ENCODE results near the gene RER1.

Gene RER1

GRCh38 chr1:2354511-2355372 is 36.9 kb upstream of the RER1 start:
- no peak for DNase-seq

- DNase-seq = no peak
These were observed 36.0 kb upstream of the RER1 start for GRCh38 chr1:2355373-2356261.

GRCh38 chr1:2356401-2356800 is 35.2 kb upstream of the RER1 start:
- no peak for DNase-seq

GRCh38 chr1:2356911-2357845 is 34.5 kb upstream of the RER1 start:
- DNase-seq = no peak

GRCh38 chr1:2358072-2358471 is 33.6 kb upstream of the RER1 start:
- DNase-seq = no peak

DNA sequence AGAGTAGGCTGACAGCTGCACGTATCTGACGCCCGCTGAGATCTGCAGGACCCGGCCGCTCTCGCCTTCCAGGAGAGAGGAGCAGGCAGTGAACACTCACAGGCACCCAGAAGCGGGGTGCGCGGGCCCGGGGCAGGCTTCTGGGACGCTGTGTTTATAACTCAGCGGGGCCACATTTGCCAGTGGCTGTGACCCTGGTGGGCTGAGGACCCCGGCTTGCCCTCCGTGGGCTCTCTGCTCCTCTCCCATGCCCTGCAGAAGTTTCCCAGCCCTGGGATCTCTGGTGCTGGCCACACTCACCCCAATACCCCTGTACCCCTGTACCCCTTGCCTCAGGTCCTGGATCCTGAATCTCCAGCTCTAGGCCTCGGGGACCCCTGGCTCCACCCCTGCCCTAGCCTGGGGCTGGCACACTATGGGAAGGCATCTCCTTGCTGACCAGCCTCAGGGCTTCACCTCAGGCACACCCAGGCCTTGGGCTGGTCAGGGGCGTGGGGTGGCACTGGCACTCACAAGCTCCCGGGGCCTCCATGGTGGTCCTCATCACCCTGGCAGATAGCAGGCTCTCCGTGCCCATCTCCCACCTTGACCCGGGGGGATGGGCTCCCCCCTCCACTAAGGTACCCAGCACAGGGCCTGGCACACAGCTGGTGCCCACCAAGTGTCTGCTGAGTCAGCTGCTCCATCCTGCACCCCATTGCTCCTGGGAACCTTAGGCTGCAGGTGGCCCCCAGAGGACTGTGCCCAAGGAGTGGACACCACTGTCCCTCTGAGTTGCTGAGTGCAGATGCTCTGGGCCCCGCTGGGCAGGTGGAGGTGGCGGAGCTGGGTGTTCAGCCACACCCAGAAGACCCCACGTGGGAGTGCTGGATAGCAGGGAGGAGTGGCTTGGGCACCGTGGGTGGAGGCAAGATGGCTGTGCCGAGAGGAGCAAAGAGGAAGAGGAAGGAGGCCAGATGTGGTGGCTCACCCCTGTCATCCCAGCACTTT is 32.7 kb upstream of the RER1 start:
- no peak for DNase-seq

DNA sequence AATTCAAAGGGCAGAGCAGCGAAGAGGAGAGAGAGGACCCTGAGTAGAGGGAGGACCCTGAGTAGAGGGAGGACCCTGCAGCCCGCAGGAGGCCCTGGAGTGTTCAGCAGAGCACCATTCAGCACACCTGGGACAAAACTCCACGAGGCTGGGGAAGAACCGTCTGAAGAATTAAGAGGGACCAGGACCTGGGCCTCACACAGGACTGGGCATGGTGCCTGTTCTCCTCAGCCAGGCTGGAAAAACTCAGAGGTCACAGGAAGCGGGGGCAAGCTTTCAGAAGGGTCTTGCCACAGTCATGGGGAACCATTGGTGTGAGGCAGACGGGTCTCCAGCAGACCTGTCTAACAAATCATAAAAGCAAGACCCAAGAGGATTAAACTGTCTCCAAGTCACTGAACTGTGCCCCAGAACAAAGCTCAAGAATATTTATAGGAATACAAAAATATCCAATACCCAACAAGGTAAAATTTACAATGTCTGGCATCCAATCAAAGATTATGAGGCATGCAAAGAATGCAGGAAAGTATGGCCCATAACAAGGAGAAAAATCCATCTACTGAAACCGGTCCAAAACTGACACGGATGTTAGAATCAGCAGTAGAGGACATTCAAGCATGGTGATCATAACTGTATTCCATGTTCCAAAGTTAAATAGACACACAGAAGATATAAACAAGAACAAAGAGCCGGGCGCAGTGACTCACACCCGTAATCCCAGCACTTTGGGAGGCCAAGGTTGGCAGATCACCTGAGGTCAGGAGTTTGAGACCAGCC is 30.9 kb upstream of the RER1 start:
- DNase-seq = no peak

GRCh38 chr1:2363847-2364513 is 27.7 kb upstream of the RER1 start:
- DNase-seq = no peak

DNA sequence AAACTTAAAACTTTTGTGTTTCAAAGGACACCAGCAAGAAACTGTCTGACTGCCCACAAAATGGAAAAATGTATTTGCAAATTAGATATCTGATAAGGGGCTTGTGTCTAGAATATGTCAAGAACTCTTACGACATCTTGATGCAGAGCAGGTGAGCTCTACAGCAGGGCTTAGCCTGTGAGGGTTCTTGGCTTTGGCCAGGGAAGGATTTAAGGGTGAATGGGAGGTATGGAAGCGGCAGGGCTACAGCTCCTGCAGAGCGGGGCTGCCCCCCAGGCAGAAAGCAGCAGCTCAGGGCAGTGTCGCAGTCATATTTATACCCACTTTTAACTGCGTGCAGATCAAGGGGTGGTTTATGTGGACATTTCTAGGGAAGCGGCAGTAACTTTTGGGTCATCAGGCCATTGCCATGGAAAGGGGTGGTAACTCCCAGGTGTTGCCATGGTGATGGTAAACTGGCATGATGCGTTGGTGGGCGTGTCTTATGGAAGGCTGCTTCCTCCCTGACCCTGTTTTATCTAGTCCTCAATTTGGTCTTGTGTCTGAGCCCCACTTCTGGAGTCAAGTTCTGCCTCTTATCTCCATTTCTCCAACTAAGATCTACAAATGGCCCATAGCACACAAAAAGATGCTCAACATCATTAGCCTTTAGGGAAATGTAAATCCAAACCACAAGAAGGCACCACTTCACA is 23.4 kb upstream of the RER1 start:
- no peak for DNase-seq

DNA sequence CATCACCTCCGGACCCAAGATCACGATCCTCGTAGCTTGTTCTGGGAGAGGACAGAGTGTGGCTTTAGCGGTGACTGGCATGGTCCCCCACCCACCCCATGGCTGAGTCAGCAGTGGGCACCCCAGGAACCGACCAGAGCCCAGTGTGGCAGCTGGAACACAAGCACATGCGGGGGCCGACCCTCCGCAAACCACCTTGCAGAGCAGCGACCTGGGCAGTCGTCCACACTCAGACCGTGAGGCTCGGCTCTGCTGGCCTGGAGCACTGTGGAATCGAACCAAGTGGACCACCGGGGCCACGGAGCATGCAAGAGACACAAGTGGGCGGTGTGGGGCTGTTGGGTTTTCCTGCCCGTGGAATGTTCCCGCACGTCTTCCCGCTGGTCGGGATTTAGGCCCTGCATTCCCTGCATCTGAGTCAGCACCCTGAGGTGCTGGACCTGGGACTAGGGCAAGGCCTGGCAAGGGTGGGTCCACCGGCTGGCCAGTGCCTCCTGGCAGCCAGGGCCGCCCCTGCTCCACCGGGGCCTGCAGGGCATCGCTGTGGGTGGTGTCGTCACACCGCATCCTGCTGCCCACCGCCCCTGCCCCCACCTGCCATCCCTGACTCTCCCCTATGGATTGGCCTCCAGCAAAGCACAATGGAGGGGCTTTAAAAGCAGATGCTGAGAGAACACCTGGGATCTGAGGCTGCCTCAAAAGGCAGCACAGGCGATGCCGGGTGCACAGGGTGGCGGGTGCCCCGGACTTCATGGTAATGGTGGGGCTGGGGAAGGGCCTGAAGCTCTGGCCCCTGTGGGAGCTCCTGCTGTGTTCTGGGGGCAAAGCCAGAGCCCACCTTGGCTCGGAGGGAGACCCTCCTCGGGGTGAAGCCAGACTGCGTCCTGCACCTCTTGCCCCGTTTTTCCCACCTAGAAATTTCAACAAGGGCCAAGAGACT is 18.8 kb upstream of the RER1 start:
- no peak for DNase-seq

DNA sequence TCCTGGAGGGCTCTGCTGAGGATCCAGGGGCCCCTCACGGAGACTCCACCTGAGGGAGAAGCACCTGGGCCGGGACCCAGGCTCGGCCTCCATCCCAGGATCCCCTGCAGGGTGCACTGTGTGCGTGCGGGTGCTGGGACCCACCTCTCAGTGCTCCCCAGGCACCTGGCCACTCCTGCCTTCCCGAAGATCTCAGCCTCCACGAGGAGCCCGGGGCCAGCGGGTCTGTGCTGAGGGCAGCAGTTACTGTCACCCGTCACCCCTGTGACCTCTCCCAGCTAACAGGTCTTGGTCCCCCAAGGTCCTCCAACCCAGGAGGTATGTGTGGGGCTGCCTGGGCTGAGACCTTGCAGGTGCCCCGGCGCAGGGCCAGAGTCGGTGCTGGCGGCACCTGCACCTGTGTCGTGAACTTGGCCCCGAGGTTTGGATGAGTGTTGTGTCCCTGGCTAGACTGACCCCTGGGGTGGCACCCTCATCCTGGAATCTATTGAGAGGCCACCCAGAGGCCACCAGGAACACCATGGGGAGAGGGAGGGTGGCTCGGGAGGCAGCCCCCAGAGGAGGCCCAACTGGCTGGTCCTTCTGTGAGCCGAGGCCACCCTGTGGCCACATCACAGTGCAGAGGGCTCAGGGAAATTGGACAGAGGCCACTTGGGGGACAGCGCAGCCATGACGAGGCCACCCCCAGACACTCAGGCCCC is 17.9 kb upstream of the RER1 start:
- DNase-seq = no peak

DNA sequence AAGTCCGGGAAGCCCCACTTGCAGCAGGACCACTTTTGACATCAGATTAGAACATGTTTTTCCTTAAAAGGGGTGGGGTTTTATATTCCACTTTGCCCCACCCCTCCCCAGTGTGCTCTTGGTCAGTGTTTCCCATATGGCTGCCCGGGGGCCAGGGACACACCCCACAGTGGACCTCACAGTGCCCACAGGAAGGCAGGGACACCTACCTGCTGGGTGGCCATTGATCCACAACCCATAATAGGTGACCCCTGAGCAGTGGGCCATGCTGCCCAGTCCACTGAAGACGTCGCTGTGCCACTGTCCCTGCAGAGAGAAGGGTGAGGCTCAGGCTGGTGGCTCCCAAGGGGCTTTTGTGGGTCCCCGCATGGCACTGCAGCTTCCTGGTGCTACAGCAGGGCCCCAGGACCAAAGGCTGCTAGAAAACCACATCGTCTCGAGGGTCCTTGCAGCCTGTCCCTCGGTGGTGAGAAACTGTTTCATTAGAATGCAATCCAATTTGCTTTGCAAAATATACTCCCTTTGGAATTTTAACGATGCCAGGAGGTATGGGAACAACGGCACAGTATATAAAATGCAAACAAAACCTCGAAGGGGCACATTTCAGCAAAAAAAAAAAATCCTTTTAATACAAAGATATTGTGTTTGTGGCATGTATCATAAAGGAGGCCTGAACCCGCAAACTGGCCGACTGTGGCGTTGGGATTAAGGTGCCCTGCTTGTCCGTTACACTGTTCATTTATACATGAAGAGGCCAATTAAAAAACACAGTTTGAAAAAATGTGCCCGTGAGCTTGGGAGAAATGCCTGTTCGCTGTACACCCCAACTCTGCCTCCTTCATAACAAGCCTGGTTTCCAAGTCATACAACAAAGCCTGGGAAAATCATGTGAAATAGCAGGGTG is 17.1 kb upstream of the RER1 start:
- no peak for DNase-seq

DNA sequence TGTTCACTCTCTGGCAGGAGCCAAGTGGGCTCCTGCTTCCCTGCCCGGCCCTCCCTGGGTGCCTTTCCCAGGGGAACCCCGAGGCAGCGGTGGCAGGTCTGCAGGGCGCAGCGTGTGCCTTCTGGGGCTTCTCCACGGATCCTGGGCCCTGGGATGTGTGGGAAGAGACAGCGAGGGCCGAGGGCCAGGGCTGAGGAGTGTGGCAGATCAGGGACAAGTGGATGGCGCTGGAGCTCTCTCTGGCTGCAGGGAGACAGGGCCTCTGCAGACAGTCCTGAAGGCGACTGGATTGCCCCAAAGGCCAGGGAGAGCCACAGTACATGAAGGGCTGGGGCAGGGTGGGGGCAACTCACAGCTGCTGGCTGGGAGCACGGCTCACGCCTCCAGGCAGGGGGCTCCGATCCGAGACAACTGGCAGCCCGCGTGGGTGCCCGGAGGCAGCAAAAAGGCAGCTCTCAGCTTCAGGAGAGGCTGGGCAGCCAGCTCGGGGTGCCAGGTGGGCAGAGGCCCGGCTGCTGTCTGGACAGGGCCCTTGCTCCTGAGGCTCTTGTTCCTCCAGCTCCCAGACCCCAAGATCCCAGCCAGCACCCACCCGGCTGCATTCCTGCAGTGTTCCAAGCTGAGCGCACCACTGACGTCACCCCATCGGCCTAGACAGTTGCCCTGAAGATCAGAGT is 16.3 kb upstream of the RER1 start:
- no peak for DNase-seq

DNA sequence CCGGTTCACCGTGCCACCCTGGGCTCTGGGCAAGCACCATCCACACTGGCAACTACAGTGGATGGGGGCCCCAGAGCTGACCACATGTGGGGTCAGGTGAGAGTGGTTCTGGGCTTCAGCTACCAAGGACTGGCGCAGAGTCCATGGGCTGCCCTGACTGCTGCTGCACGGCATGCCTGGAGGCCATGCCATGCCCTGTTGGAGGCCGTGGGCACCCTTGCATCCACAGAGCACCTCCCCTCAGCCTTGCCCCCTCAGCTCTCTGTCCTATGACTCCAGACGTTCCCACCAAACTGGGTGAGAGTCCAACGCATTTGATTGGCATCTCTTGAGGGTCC is 15.7 kb upstream of the RER1 start:
- DNase-seq = no peak

DNA sequence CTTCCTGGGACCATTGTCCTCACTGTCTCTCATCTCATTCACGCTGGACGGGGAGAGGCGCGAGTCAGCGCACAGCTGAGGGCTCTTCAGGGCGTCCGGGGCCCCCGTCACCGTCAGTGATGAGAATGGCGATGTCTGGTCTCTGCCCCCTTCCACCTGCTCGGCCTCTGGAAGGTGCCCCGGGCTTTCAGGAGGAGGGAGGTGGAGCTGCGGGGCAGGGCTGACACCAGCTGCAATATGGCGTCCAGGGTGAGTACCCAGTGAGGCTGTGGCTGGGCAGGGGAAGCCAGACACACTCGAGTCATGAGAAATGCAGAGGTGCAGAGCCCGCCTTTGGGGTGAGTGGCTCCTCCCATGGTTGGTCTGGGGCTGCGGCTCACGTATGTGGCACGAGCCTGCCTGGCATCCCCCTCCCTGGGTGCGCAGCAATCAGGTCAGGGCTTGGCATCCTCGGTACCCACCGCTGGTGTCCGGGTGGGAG is 15.3 kb upstream of the RER1 start:
- no peak for DNase-seq
